GM20000 (cell line): ENCODE results near the gene SPATA9.

Experiments
- DNase-seq: peaks from one replicate; pipeline ENCODE4 v3.0.0; 2012; ENCODE audit warnings: low spot score
- CTCF ChIP-seq: IDR thresholded peaks from 2 replicates; pipeline ENCODE4 v1.5.1; 2012; ENCODE audit warnings: mild to moderate bottlenecking, control low read depth; ENCODE audit errors: extremely low read depth, missing control alignments

SPATA9 gene

GRCh38 chr5:95727764-95728191 is 45.0 kb upstream of the SPATA9 start:
- no peak for TF ChIP-seq CTCF
- DNase-seq, result peak; percentile 22

GRCh38 chr5:95726811-95727763 is 44.3 kb upstream of the SPATA9 start:
- TF ChIP-seq CTCF, result no peak
- DNase-seq, result no peak

DNA sequence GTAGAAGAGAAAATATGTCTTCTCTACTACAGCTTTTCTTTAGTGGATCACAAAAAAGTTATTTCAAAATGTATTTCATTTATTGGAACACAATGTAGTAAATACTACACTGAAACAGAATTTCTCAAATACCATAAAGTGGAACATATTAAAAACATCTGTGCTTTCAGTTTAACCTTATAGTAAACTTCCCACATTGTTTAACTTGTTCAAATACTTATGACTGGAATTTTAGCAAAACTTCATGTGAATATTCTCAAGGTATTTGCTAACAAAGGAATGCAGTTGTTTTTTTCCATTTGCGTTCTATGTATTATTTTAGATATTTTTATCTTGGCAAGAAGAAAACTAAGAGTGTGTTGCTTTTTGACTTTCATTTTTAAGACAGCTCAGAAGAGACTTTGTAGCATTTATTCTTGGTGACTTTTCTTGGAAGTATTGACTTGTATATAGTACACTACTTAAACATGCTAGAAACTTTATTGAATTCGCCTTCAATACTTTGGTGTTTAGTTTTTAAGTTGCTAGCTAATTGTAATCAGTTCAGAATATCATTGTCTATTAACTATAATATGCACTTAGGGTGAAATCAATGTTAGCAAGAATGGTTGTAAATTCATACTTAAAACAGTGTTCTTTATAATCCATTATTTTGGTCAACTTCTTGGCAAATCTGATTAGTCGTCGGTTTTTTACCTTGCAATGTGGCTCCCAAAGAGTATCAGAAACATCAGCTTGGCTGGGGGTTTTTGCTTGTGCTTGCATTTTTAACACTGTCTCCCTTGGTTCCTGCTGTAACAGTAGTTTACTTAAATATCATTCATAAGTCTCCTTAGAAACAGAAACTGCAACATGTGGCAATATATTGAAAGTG is 43.4 kb upstream of the SPATA9 start:
- no peak for TF ChIP-seq CTCF
- DNase-seq, result peak; percentile 52

DNA sequence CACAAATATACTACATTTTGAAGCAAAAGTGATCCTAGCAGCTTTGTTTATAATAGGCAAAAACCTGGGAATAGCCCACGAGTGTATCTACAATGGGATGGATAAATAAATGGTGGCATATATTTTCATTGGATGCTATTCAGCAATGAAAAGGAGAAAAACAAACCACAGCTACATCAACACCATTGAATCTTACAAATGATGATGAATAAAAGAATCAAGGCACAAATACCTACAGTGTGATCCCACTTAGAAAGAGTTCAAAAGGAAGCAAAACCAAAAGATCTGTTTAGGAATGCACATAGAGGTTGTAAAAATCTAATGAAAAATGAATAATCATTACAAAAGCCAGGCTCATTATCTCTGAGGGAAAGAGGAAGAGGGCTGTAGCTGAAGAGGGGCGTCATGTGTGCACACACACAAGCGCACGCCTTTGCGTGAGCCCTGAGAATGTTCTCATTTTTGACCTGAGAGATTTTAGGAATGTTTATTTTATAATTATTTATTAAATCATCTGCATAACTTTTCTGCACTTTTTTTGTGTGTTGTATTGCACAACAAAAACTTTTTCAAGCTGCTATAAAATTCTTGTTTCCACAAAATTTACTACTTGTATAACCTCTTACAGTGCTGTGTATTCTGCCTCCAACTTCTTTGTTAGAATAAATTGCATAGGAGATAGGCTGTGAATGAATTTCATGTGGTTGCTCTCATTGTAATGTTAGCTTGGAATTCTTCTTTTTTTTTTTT is 42.5 kb upstream of the SPATA9 start:
- DNase-seq, result no peak
- TF ChIP-seq CTCF, result no peak

- no peak for TF ChIP-seq CTCF
- DNase-seq, result no peak
Observed at GRCh38 chr5:95723632-95724369, 41.0 kb upstream of the SPATA9 start.

DNA sequence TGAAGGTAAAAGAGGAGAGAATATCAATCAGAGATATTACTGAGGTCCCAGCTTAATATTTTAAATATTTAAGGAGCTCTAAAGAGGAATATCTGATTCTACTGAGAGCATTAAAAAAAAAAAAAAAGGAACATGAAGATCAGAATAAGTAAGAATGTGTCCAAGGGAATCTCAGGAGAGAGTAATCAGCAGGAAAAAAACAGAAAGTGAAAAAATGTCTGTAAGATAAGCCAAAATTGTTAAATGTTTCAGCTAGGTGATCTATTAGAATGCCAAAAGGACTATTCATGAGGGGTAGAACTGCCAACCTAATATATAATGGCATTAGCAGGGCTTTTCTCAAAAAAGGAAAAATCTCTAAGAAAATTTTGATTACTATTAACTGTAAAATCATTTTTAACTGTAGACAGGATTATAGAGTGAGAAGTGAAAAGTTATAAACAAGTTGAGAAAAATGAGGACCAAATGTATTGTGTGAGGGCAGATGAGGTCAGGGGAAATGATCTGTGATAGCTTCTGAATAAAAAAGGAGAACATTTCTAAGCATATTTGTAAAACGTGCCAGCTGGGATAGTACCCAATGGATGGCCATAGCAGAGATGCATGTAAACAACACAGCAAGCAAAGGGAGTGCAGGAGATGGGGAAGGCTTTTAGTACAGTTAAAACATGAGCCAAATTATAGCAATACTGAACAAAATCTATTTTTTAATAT is 38.9 kb upstream of the SPATA9 start:
- no peak for TF ChIP-seq CTCF
- DNase-seq, result no peak
